ENCODE data around the gene APBB2. TPM values are rescaled to one million over a fixed set of nuclear protein-coding genes. Genes with fewer than 3 reads are reported as not detected.

Gene APBB2
- total RNA-seq, 1 donor: 92.3 TPM

DNA sequence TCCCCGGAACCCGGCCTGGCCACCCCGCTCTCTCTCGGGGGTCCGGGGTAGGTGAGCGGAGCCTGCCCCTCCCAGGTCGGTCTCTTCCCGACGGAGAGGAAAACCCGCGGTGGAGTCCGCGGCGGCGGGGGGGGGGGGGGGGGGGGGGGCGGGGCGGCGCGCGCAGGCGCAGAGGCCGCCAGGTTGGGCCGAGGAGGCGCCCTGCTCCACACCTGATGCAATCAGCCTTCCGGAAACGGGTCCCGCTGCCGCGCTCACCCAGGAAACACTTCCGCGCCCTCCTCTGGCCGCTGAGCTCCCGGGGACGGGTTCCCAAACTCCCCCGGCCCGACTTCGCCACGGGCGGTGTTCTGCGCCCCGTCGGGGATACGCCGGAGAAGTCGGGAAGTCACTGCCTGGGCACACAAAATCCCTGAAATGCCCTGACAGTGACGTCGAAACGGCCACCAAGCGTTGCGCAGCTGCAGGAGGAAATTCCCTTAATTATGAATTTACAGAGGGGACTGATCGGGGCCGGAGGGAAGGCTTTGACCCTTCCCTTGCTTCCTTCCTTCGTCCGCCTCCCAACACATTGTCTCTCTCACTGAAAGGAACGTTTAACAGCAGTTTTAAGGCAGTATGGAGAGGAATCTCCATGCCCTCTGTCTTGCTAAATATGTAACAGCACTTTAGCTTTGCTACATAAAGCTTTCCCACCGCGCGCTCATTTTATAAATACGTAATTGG, 2.1 kb upstream of the APBB2 start:
- Histone ChIP-seq H3K4me2 (ENCODE audit: insufficient read depth, low read length) (peak overlapping the region; percentile 98), H3K79me2 (ENCODE audit: insufficient read depth, low read length) (peaks cover 26% of the 10 kb centered on the region)
- peak; percentile 90 for DNase-seq (ENCODE audit: insufficient read length, low spot score, missing footprints)

DNA sequence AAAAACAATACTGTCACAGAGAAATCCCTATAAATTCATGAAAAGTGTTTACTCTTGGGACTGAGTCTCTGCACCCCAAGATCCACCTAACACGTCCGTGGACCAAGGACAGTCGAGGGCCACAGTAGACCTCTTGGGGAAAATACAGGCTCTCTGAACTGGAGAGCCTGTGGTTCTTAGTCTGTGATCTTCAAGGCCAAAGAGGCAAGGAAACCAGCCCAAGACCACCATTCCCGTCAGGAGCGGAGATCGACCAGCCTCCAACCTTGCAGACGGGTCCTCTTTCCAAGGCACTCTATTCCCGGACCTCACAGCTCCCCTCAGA, 1.6 kb upstream of the APBB2 start:
- peak; percentile 65 for DNase-seq (ENCODE audit: insufficient read length, low spot score, missing footprints)
- Histone ChIP-seq H3K9me3 (ENCODE audit: low read depth, low read length) (no peaks in the 10 kb centered on the region), H3K79me2 (ENCODE audit: insufficient read depth, low read length) (peaks cover 30% of the 10 kb centered on the region), H2AFZ (ENCODE audit: low read length) (peak overlapping the region; percentile 95), H3K27me3 (ENCODE audit: insufficient read depth, low read length) (no peaks in the 10 kb centered on the region), H3K4me2 (ENCODE audit: insufficient read depth, low read length) (peak overlapping the region; percentile 98), H3K4me1 (ENCODE audit: insufficient read depth, low read length) (peaks cover 20% of the 10 kb centered on the region), H4K20me1 (ENCODE audit: insufficient read depth, low read length) (peaks cover 7% of the 10 kb centered on the region), H3K27ac (ENCODE audit: low read depth, low read length) (peak overlapping the region; percentile 33), H3K4me3 (ENCODE audit: insufficient read depth, low read length) (peak overlapping the region; percentile 88), H3K36me3 (ENCODE audit: insufficient read depth, low read length) (no peaks in the 10 kb centered on the region)
- TF ChIP-seq, protein P1, sequence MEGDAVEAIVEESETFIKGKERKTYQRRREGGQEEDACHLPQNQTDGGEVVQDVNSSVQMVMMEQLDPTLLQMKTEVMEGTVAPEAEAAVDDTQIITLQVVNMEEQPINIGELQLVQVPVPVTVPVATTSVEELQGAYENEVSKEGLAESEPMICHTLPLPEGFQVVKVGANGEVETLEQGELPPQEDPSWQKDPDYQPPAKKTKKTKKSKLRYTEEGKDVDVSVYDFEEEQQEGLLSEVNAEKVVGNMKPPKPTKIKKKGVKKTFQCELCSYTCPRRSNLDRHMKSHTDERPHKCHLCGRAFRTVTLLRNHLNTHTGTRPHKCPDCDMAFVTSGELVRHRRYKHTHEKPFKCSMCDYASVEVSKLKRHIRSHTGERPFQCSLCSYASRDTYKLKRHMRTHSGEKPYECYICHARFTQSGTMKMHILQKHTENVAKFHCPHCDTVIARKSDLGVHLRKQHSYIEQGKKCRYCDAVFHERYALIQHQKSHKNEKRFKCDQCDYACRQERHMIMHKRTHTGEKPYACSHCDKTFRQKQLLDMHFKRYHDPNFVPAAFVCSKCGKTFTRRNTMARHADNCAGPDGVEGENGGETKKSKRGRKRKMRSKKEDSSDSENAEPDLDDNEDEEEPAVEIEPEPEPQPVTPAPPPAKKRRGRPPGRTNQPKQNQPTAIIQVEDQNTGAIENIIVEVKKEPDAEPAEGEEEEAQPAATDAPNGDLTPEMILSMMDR (IDR thresholded peaks at IDR 0.05; ENCODE audit: extremely low read depth, low read depth, low read length): no peak

More for the DNA sequence above, 2.1 kb upstream of the APBB2 start:
- peak overlapping the region; percentile 99 for H2AFZ ChIP-seq (ENCODE audit: low read length)
- peaks cover 20% of the 10 kb centered on the region for H3K4me1 ChIP-seq (ENCODE audit: insufficient read depth, low read length)
- H3K27me3 ChIP-seq (ENCODE audit: insufficient read depth, low read length): no peaks in the 10 kb centered on the region
- TF ChIP-seq, protein P1 (IDR thresholded peaks at IDR 0.05; ENCODE audit: extremely low read depth, low read depth, low read length): peak; percentile 36
- peaks cover 7% of the 10 kb centered on the region for H4K20me1 ChIP-seq (ENCODE audit: insufficient read depth, low read length)
- H3K4me3 ChIP-seq (ENCODE audit: insufficient read depth, low read length): peak overlapping the region; percentile 88
- no peaks in the 10 kb centered on the region for H3K9me3 ChIP-seq (ENCODE audit: low read depth, low read length)
- H3K36me3 ChIP-seq (ENCODE audit: insufficient read depth, low read length): no peaks in the 10 kb centered on the region
- H3K27ac ChIP-seq (ENCODE audit: low read depth, low read length): peak overlapping the region; percentile 81

DNA sequence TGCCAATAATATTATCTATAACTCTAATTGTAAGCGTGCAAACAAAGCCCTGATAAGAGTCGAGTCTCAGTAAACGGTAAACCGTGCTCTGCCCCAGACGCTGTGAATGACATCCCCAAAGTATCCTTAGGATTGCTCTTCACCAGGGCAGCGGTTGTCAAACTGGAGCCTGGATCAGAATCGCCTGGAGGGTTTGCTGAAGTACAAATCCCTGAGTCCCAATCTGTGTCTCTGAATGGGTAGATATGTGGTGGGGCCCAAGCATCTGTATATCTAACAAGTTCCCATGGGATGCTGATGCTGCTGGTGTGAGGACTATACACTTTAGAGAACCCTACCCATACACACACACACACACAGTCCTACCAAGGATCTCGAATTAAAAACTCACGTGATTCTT, 813 bp upstream of the APBB2 start:
- no peaks in the 10 kb centered on the region for H3K27me3 ChIP-seq (ENCODE audit: insufficient read depth, low read length)
- TF ChIP-seq, protein P1 (IDR thresholded peaks at IDR 0.05; ENCODE audit: extremely low read depth, low read depth, low read length): no peak
- H3K4me2 ChIP-seq (ENCODE audit: insufficient read depth, low read length): peak overlapping the region; percentile 48
- no peaks in the 10 kb centered on the region for H3K9me3 ChIP-seq (ENCODE audit: low read depth, low read length)
- H3K27ac ChIP-seq (ENCODE audit: low read depth, low read length): no peak overlapping the region
- H3K4me3 ChIP-seq (ENCODE audit: insufficient read depth, low read length): no peak overlapping the region
- peaks cover 20% of the 10 kb centered on the region for H3K4me1 ChIP-seq (ENCODE audit: insufficient read depth, low read length)
- peaks cover 7% of the 10 kb centered on the region for H4K20me1 ChIP-seq (ENCODE audit: insufficient read depth, low read length)
- DNase-seq (ENCODE audit: insufficient read length, low spot score, missing footprints): no peak
- peak overlapping the region; percentile 80 for H2AFZ ChIP-seq (ENCODE audit: low read length)
- H3K36me3 ChIP-seq (ENCODE audit: insufficient read depth, low read length): no peaks in the 10 kb centered on the region
- H3K79me2 ChIP-seq (ENCODE audit: insufficient read depth, low read length): peaks cover 38% of the 10 kb centered on the region

DNA sequence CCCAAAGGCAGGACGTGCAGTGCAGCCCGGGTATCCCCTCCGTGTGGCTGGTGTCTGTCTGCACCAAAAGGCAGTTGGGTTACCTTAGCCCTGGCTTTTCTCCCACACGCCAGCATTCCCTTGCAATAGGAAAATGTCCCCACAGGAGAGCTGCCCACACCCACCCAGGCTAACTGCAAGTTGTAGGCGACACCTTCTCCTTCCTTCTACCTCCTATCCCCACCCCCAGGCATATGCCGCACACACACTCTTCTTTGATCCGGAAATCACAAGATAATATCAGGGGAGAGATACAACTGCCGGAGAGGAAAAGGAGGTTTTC, 444 bp upstream of the APBB2 start:
- no peak for DNase-seq (ENCODE audit: insufficient read length, low spot score, missing footprints)
- Histone ChIP-seq H3K27me3 (ENCODE audit: insufficient read depth, low read length) (no peaks in the 10 kb centered on the region), H3K9me3 (ENCODE audit: low read depth, low read length) (no peaks in the 10 kb centered on the region), H3K4me3 (ENCODE audit: insufficient read depth, low read length) (peak overlapping the region; percentile 82), H3K4me1 (ENCODE audit: insufficient read depth, low read length) (peaks cover 22% of the 10 kb centered on the region), H3K79me2 (ENCODE audit: insufficient read depth, low read length) (peaks cover 42% of the 10 kb centered on the region), H3K4me2 (ENCODE audit: insufficient read depth, low read length) (peak overlapping the region; percentile 48), H3K36me3 (ENCODE audit: insufficient read depth, low read length) (no peaks in the 10 kb centered on the region), H4K20me1 (ENCODE audit: insufficient read depth, low read length) (peaks cover 7% of the 10 kb centered on the region), H2AFZ (ENCODE audit: low read length) (peak overlapping the region; percentile 80), H3K27ac (ENCODE audit: low read depth, low read length) (no peak overlapping the region)
- TF ChIP-seq, protein P1 (IDR thresholded peaks at IDR 0.05; ENCODE audit: extremely low read depth, low read depth, low read length): peak; percentile 4

All from osteoblast (primary cell).